HuH-7 (cell line): ENCODE data around the gene TBC1D8.
"Not testable (repeated sequence)": the region's sequence is repeated elsewhere in the genome, so short reads cannot be mapped to it uniquely, and the experiment has no call there.

Experiments used
- DNase-seq: peaks from one replicate; pipeline ENCODE4 v3.0.0; 2011; ENCODE audit warnings: low spot score

The TBC1D8 gene

GRCh38 chr2:101064125-101064502, 87.1 kb downstream of the TBC1D8 start:
- no peak for DNase-seq

GRCh38 chr2:101063352-101064124, 87.6 kb downstream of the TBC1D8 start:
- no peak for DNase-seq

DNA sequence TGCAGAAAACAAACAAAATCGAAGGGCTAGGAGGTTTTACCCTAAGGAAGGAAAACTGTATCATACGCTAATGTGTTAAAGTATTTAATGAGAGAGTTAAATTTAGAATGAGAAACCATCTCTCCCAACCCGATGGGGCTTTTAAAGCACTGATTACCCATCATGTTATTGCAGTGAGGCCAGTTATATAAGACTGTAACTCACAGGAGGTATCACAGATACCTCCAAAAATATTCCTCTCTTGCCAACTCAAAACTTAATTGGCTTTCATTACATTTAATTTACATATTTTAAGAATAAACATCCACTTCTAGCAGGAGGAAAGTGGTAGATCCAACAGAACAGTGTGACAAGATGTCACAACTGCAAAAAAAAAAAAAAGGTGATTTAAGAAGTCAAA, 92.8 kb downstream of the TBC1D8 start:
- no peak for DNase-seq

DNA sequence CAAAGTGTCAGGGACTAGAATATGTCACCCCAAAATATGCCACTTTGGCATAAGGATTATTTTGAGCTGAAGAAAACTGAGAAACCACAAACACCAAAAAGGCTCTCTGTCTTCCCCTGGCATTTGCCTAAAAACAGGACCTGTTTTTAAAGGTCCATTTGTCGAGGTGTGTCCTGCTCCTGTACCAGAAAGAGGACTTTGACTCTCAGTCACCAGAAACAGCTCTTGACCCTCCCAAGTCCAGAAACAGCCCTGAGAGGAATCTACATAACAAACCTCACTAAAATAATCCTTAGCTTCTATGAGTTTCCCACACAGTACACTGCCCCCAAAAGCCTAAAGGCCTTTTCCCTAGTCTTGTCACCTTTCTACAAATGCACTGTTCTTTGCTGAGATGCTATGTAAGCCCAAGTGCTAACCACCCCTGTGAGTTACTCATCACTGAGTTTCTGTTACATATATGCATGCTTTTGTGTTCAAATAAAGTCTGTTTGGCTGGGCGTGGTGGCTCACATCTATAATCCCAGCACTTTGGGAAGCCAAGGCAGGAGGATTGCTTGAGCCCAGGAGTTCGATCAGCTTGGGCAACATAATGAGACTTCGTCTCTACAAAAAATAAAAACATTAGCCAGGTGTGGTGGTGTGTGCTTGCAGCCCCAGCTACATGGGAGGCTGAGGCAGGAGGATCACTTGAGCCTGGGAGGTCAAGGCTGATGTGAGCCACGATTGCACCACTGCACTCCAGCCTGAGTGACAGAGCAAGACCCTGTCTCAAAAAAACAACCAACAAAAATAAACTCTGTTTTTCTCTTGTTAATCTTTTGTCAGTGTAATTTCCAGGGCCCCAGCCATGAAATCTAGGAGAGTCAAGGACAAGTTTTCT, 93.9 kb downstream of the TBC1D8 start:
- no peak for DNase-seq

DNA sequence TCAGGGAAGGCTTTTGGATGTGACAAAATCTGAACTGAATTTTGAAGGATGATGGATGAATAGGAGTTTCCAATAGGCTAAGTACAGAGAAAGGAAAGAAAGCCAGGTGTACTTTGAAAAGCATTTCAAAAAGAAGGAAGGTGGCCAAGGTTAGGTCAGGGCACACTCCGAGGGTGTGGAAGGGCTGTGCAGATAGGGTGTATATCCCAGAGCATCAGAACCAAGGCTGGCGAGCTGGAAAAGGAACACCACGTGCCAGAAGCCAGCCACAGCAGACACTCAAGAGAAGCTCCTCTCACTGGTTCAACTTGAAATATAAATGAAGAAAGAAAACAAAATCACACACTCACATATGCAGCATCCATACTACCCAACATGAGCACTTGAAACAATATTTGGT, 98.1 kb downstream of the TBC1D8 start:
- no peak for DNase-seq

GRCh38 chr2:101052147-101052546, 99.0 kb downstream of the TBC1D8 start:
- DNase-seq, result no peak

DNA sequence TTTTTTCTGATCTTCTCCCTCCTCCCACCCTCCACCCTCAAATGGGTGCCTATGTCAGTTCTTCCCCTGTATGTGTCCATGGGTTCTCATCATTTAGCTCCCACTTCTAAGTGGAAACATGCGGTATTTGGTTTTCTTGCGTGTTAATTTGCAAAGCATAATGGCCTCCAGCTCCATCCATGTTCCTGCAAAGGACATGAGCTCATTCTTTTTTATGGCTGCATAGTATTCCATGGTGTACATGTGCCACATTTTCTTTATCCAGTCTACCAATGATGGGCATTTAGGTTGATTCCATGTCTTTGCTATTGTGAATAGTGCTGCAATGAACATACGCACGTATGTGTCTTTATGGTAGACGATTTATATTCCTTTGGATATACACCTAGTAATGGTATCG, 100.3 kb downstream of the TBC1D8 start:
- DNase-seq, result not testable (repeated sequence)

DNA sequence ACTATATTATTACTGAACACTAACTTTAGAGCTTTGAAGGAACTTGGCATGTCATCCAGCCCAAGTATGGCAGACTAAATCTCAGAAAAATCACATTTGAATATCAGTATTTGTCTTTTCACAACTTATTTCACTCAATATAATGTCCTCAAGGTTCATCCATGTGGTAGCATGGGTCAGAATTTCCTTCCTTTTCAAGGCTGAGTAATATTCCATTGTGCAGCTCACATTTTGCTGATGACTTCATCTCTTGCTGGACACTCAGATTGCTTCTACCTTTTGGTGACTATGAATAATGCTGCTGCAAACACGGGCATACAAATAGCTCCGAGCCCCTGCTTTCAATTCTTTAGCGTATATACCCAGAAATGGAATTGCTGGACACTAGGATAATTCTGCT, 102.4 kb downstream of the TBC1D8 start:
- DNase-seq, result no peak

GRCh38 chr2:101047774-101048173, 103.4 kb downstream of the TBC1D8 start:
- no peak for DNase-seq

GRCh38 chr2:101047075-101047766, 104.0 kb downstream of the TBC1D8 start:
- DNase-seq, result no peak

GRCh38 chr2:101045330-101045729, 105.9 kb downstream of the TBC1D8 start:
- DNase-seq, result no peak

DNA sequence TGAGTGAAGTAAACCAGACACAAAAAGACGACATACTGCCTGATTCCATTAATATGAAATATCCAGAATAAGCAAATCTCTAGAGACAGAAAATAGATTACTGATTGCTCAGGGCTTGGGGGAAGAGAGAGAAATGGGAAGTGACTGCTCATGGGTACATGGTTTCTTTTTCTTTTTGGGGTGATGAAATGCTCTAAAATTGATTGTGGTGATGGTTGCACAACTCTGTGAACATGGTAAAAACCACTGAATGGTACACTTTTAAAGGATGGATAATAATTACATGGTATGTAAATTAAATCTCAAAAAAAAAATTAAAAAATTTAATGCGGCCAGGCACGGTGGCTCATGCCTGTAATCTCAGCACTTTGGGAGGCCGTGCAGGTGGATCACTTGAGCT, 109.8 kb downstream of the TBC1D8 start:
- no peak for DNase-seq

- no peak for DNase-seq
Measured at GRCh38 chr2:101040761-101041160, 110.4 kb downstream of the TBC1D8 start.

DNA sequence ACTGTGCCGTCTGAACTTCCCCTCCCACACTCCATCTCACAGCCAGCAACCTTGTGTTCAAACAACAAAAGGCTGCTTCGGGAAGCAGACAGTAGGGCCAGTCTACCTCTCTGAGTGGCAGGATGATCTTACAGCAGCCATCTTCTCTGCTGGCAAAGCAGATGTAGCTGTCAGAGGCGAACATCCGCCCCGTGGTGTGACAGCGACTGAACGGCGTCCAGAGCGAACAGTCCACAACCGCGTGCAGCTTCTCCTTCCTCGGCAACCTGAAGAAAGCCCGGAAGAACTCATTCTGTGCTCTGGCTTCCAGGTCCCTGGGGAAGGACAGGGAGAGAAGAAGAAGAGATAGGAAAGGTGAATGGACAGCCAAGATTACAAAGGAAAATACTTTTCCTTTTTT, 111.1 kb downstream of the TBC1D8 start:
- DNase-seq, result no peak

- peak; percentile 58 for DNase-seq
Measured at GRCh38 chr2:101038455-101039255, 112.5 kb downstream of the TBC1D8 start.

GRCh38 chr2:101037161-101037755, 113.9 kb downstream of the TBC1D8 start:
- no peak for DNase-seq

DNA sequence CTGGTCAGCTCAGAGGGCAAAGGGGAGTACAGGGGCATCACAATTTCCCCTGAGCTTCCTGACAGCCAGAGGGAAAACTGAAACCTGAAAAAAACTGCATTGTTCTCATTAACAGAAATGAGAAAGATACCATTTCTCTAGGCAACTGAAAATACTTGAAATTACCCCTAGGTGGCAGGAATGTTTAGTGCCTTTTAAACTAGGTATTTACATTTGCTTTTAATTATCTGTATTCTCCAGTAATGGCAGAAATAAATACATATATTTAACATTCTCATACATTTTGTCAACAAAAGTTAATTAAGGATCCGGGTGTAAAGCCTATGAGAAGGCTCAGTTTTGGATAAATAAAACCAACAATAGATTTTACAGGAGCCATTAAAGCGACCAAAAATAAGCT, 114.6 kb downstream of the TBC1D8 start:
- peak; percentile 26 for DNase-seq

DNA sequence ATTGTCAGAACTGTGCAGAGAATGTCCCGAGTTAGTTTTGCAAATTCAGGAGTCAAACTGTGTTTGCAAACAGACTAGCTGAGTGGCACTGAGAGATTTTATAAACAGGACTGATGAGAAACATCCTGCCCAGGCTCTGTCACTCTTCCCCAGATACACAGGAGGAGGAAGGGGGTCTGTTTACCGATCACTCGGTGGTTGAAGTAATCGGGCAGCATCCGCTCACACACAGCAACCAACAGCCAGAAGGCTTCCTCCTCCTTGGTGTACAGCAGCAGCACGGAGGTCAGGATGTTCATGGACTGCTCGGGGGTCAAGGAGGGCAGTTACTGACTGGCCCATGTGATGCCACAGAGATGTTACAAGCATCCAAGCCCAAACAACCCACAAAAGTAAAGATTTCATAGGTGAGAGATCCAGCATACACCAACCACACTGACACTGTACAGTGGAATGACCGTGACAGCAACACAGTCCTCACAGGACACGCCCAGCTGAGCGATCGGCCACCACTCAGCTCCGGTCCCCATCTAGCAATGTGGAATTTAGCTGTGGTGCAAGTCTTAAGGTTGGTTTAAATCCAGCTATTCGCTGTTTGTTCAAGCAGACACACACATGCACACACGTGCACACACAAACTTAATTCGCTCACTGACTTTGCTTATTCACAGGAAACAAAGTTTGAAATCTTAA, 119.0 kb downstream of the TBC1D8 start:
- DNase-seq, result no peak

GRCh38 chr2:101030866-101031554, 120.2 kb downstream of the TBC1D8 start:
- no peak for DNase-seq

- DNase-seq, result no peak
Measured at GRCh38 chr2:101027852-101028251, 123.3 kb downstream of the TBC1D8 start.
